ENCODE measurements around the gene KDM5B. TPM values are rescaled to one million over a fixed set of nuclear protein-coding genes. Genes with fewer than 3 reads are reported as not detected.

Gene KDM5B
- total RNA-seq, 1 experiment from 2014 or later = 86.7 TPM

GRCh38 chr1:202854787-202855186, 46.6 kb upstream of the KDM5B start:
- Mint-ChIP-seq H3K9me3 (ENCODE audit: low read depth, unreplicated experiment) (no peaks in the 10 kb centered on the region), H3K4me3 (ENCODE audit: low read depth, unreplicated experiment) (no peak overlapping the region), H3K36me3 (ENCODE audit: insufficient read depth, unreplicated experiment) (peaks cover 4% of the 10 kb centered on the region), H3K4me1 (ENCODE audit: low read depth, unreplicated experiment) (no peaks in the 10 kb centered on the region), H3K27ac (ENCODE audit: unreplicated experiment) (no peak overlapping the region), H3K27me3 (ENCODE audit: unreplicated experiment) (no peaks in the 10 kb centered on the region)
- TF ChIP-seq CTCF (IDR thresholded peaks at IDR 0.05; ENCODE audit: unreplicated experiment) = no peak
- intact Hi-C loops (cut with micrococcal nuclease; ENCODE audit: unreplicated experiment) = no loop called here
- DNase-seq = no peak
- CTCF ChIA-PET = interaction anchor here (1.0 to 1.4 kb wide), 3 partner anchors 15 to 52 kb away, joined by 3 to 4 read pairs (median 3); no protein-coding TSS in a partner anchor
- no TSS peak for BruUV-seq (replicated peaks)

GRCh38 chr1:202852163-202852904, 44.1 kb upstream of the KDM5B start:
- Mint-ChIP-seq H3K4me3 (ENCODE audit: low read depth, unreplicated experiment) (no peak overlapping the region), H3K36me3 (ENCODE audit: insufficient read depth, unreplicated experiment) (peaks cover 4% of the 10 kb centered on the region), H3K27me3 (ENCODE audit: unreplicated experiment) (no peaks in the 10 kb centered on the region), H3K27ac (ENCODE audit: unreplicated experiment) (no peak overlapping the region), H3K4me1 (ENCODE audit: low read depth, unreplicated experiment) (no peaks in the 10 kb centered on the region), H3K9me3 (ENCODE audit: low read depth, unreplicated experiment) (no peaks in the 10 kb centered on the region)
- peak; percentile 62 for DNase-seq
- CTCF ChIA-PET = interaction anchor here (1.0 kb wide), 1 partner anchor 101 kb away, joined by 3 read pairs; no protein-coding TSS in a partner anchor
- TF ChIP-seq CTCF (IDR thresholded peaks at IDR 0.05; ENCODE audit: unreplicated experiment) = peak; percentile 64
- intact Hi-C loops (cut with micrococcal nuclease; ENCODE audit: unreplicated experiment) = loop anchor here (2.0 kb wide), 1 partner anchor 102 kb away; no protein-coding TSS in a partner anchor
- no TSS peak for BruUV-seq (replicated peaks)

- DNase-seq = no peak
- TF ChIP-seq CTCF (IDR thresholded peaks at IDR 0.05; ENCODE audit: unreplicated experiment) = no peak
- Mint-ChIP-seq H3K36me3 (ENCODE audit: insufficient read depth, unreplicated experiment) (peaks cover 4% of the 10 kb centered on the region), H3K9me3 (ENCODE audit: low read depth, unreplicated experiment) (no peaks in the 10 kb centered on the region), H3K27ac (ENCODE audit: unreplicated experiment) (no peak overlapping the region), H3K4me1 (ENCODE audit: low read depth, unreplicated experiment) (no peaks in the 10 kb centered on the region), H3K27me3 (ENCODE audit: unreplicated experiment) (peaks cover 5% of the 10 kb centered on the region), H3K4me3 (ENCODE audit: low read depth, unreplicated experiment) (no peak overlapping the region)
- intact Hi-C loops (cut with micrococcal nuclease; ENCODE audit: unreplicated experiment) = no loop called here
- CTCF ChIA-PET = no interaction called here
- BruUV-seq (replicated peaks) = no TSS peak
Measured at GRCh38 chr1:202850593-202851362, 42.6 kb upstream of the KDM5B start.

- no peak for DNase-seq
- CTCF ChIA-PET = no interaction called here
- no TSS peak for BruUV-seq (replicated peaks)
- intact Hi-C loops (cut with micrococcal nuclease; ENCODE audit: unreplicated experiment) = no loop called here
- H3K36me3 Mint-ChIP-seq (ENCODE audit: insufficient read depth, unreplicated experiment) = peaks cover 3% of the 10 kb centered on the region
- H3K27me3 Mint-ChIP-seq (ENCODE audit: unreplicated experiment) = peaks cover 8% of the 10 kb centered on the region
- TF ChIP-seq CTCF (IDR thresholded peaks at IDR 0.05; ENCODE audit: unreplicated experiment) = no peak
- H3K4me1 Mint-ChIP-seq (ENCODE audit: low read depth, unreplicated experiment) = no peaks in the 10 kb centered on the region
- no peaks in the 10 kb centered on the region for H3K9me3 Mint-ChIP-seq (ENCODE audit: low read depth, unreplicated experiment)
- no peak overlapping the region for H3K4me3 Mint-ChIP-seq (ENCODE audit: low read depth, unreplicated experiment)
- H3K27ac Mint-ChIP-seq (ENCODE audit: unreplicated experiment) = no peak overlapping the region
Measured at GRCh38 chr1:202848191-202848542, 39.9 kb upstream of the KDM5B start.
